Measurements from ENCODE around the gene DCP1B.

DNA sequence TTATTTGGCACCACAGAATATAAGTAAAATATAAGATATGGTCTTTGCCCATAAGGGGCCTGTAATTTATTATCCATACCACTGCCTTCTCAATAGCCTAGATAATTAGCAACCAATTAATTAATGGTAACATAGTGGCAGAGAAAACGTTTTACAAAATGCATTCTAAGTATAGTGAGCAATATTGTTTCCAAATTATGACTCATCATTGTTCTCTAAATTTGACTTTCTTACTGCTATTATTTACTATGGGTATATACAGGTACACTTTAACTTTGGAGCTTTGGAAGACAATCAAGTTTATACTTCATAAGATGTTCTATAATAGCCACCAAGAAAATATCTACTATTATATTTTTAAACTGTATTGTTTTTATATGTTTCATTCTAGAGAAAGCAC lies 26.7 kb downstream of the DCP1B start:
- no peak for TF ChIP-seq GATA2 (IDR thresholded peaks at IDR 0.05; ENCODE audit: low read depth, low read length)
- no peak for TF ChIP-seq GATA3 (IDR thresholded peaks at IDR 0.05; ENCODE audit: low read depth, low read length)

Data from SH-SY5Y (cell line).